GM12874 (cell line): ENCODE data around the gene FXYD7.

Source experiments
- TF ChIP-seq, protein P1 (sequence below): IDR thresholded peaks from 2 replicates; pipeline ENCODE4 v1.5.1; 2011; ENCODE audit warnings: low read depth, mild to moderate bottlenecking, control low read depth, low read length, moderate library complexity; ENCODE audit not compliant: insufficient read depth

FXYD7 gene

DNA sequence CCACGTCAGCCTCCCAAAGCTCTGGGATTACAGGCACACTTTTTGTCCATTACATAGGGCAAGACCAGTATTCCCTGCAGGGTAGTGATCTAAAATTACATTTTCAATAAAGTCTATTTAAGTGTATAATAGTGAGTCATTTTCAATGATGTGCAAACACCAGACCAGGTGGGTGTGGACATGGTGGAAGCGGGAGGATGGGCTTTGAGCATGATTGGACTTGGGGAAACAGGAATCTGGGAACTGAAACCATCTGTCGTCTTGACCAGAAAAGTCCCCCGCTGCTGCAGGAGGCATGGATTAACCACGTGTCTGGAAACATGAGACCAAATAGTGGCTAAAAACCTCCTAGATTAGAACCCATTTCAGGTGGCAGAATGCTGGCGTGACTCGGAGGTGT lies 22.6 kb upstream of the FXYD7 start:
- TF ChIP-seq, protein P1, sequence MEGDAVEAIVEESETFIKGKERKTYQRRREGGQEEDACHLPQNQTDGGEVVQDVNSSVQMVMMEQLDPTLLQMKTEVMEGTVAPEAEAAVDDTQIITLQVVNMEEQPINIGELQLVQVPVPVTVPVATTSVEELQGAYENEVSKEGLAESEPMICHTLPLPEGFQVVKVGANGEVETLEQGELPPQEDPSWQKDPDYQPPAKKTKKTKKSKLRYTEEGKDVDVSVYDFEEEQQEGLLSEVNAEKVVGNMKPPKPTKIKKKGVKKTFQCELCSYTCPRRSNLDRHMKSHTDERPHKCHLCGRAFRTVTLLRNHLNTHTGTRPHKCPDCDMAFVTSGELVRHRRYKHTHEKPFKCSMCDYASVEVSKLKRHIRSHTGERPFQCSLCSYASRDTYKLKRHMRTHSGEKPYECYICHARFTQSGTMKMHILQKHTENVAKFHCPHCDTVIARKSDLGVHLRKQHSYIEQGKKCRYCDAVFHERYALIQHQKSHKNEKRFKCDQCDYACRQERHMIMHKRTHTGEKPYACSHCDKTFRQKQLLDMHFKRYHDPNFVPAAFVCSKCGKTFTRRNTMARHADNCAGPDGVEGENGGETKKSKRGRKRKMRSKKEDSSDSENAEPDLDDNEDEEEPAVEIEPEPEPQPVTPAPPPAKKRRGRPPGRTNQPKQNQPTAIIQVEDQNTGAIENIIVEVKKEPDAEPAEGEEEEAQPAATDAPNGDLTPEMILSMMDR, result no peak

DNA sequence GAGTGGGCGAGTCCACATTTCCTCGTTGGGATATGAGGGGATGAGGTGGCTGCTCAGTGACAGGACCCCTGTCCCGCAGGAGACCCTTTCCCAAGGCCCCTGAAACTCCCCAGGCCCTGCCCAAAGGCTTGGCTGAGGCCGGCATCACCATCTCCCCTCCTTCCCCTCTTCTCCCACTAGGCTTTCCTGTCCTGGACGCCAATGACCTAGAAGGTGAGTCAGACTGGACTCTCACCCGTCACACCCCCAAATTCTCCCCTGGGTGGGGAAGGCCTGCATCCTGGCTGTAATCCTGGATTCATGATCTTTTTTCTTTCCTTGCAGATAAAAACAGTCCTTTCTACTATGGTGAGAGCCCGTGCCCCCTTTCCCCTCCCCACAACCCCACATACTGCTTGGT lies 22.2 kb upstream of the FXYD7 start:
- TF ChIP-seq, protein P1, result no peak

DNA sequence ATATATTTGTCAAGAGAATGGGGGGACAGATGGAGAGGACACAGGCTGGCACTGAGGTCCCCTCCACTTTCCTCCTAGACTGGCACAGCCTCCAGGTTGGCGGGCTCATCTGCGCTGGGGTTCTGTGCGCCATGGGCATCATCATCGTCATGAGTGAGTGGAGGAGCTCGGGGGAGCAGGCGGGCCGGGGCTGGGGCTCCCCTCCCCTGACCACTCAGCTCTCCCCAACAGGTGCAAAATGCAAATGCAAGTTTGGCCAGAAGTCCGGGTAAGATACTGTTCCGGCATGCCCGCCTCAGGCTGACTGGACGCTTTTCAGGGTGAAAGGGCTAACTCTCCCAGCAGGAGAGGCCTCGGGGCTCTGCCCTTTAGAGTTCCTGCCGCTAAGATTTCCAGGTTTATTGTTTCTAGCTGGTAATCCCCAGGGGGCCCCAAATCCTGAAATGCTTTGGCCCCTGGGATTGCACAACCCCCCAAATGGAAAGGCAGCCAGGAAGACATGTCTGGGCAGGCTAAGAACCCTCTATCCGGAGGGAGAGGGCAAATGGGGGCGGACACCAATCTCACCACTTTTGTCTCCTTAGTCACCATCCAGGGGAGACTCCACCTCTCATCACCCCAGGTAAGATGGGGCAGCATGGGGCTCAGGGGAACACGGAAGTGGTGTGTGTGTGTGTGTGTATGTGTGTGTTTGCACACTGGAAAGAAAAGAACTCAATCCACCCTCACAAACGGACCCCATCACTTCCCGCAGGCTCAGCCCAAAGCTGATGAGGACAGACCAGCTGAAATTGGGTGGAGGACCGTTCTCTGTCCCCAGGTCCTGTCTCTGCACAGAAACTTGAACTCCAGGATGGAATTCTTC lies 20.1 kb upstream of the FXYD7 start:
- TF ChIP-seq, protein P1, result no peak

DNA sequence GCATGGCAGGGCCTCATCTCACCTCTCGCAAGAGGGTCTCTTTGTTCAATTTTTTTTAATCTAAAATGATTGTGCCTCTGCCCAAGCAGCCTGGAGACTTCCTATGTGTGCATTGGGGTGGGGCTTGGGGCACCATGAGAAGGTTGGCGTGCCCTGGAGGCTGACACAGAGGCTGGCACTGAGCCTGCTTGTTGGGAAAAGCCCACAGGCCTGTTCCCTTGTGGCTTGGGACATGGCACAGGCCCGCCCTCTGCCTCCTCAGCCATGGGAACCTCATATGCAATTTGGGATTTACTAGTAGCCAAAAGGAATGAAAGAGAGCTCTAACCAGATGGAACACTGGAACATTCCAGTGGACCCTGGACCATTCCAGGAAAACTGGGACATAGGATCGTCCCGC lies 19.5 kb upstream of the FXYD7 start:
- TF ChIP-seq, protein P1, result no peak

DNA sequence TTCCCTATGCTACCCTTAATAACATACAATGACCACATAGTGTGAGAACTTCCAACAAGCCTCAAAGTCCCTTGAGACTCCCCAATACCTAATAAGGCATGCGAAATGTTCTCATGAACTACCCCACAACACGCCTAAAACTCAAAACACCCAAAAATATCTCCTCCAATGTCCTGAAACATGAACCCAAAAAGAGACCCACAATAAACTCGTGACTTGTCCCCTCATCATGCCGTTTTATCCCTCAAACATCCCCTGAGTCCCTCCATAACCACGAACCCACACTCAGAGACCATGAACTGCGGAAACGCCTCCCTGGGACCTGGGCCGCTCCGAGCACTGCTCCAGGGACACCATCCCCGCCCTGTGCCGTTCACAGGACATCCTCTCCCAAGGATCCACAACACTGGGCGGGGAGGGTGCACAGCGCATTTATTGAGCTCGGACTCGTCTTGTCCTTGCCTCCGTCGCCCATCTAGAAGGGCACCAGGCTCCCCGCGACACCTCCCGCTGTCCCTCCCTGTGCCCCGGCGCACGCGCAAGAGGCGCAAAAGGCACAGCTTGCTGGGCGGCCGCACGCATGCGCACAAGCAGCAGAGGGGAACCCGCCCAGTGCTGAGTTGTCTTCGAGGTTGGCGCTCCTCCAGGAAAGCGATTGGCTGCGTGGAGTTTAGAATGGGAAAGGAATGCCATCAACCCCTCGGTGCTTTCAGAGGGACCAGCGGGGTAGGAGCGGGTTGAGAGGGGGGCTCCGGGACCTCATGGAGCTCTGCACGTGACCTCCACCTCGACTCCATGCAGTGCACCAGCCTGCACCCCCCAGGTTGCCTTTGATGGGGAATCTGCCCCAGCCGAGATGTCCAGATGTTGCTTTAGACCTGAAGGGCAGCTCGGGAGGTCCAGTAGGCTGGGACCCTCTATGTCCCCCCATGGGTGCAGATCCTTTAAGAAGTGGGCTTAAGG lies 18.7 kb upstream of the FXYD7 start:
- TF ChIP-seq, protein P1, result no peak

DNA sequence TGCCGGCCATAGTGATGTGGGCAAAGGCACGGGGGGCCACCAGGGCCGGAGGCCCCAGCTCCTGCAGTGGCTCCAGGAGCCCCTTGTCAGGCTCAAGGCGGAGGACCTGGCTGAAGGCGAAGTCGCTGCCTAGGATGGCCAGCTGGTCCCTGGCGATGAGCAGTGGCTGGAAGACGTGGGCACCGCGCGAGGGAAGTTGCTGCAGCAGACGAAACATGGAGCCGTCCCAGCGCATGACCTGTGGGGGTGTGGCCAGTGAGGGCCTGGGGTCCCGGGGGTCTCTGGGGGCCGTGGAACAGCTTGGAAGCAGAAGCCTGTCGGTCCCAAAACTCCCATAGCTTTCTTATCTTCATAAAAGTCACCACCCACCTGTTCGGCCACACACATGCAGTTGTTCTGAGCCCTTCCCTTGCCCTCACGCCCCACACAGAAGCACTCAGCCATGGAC lies 17.8 kb upstream of the FXYD7 start:
- TF ChIP-seq, protein P1, result no peak
